Hematopoietic multipotent progenitor cell treated with erythropoietin and hydrocortisone succinate and interleukin-3 and kit ligand, for 15 days (in vitro differentiated cells): Measurements from ENCODE around the gene GALNTL6.
A peak's percentile ranks its signal among the peaks of the same experiment; 100 is the strongest.
"Not testable (repeated sequence)": the region's sequence is repeated elsewhere in the genome, so short reads cannot be mapped to it uniquely, and the experiment has no call there.

Experiments
- DNase-seq: peaks from one replicate; pipeline ENCODE4 v3.0.0-alpha.2; 2015; ENCODE audit warnings: low spot score

The GALNTL6 gene

DNA sequence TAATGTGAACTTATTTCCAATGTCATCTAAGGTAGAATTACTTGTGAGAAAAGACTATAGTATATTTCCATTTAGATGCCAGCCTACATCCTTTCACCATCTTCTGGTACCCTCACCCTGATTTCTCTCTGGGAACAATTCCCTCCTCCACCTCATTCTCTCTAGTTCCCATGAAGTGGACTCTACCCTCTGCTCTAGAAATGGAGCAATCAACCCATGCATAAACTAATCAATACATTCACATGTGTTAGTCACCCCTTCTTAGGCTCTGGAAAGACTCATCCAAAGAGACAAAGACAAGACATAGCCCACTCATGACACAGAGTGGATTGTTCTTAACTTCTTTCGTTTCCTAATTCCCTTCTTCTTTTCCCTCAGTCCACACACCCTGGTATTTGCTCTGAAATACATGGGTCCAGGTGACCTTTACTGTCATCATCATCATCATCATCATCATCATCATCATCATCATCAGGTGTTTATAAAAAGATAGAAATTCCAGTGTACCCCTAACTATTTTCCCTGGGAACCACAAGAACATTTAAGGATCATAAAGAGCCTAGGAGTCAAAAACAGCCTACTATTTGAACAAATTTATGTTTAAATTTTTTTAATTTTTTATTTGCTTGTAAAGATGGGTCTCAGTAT, 1056.5 kb downstream of the GALNTL6 start:
- DNase-seq, result no peak

DNA sequence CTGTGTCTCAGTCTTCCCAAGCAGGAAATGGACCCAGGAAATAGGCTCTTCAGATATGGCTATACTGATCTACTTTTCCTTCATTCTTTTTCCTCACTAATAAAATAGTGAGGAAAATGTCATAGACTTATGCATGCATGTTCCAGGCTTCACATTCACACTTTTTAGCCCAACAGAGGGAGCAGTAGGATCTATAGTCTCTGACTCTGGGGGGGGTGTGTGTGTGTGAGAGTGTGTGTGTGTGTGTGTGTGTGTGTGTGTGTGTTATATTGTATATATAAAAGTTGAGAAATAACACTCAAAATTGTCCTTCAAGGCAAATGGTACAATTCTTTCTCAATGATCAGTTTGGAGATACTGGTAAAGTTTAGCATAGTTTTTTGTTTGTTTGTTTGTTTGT, 1058.2 kb downstream of the GALNTL6 start:
- DNase-seq, result no peak

DNA sequence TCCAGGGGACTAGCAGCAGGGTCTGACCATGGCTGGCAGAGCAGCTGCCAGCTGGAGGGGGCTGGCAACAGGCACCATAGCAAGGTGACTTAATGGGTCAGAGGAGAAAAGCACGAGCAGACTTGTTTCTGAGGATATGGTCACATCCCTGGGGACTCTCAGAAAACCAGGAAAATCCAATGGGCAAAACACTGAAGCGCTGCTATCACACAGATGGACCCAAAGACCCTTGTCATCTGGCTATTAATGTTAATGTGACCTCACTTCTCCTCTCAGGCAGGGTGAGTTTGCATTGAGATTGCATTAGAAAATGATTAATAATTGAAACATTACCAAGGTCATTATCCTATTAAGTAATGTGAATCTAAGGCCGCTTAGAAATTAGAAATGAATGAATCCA, 1061.7 kb downstream of the GALNTL6 start:
- DNase-seq, result no peak

DNA sequence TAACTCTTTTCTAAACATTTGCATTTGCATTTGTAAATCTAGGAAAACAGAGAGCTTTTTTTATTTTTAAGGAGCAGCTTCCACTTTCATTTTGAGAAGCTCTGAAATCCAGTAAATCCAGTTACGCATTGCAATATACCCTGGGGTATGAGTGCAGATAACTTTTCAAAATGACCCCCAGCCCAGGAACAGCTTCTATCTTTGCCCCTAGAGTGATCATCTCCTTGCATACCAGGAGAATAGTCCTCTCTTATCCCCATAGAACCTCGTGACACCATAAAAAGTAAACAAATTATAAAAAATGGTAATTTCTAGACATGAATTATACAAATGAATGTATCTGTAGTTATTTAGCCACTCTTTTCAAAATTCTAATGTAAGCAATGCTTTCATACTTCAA, 1063.2 kb downstream of the GALNTL6 start:
- DNase-seq, result no peak

DNA sequence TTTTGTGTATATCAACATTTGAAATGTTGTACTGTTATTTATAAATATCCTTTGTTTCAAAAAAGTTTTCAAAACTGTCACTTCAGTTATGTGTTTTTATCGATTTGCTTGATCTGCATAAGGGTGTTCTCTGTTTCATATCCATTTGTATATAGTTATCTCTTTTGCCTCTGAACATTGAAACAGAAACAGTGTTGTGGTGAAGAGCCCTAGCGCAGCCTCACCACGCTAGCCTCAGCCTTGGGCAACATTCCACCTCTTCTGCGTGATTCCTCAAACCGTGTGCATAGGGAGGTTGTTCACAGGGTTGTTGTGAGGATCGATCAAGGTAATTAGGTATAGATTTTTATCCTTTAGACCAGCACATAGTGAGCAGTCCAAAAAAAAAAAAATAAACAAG, 1068.4 kb downstream of the GALNTL6 start:
- no peak for DNase-seq

DNA sequence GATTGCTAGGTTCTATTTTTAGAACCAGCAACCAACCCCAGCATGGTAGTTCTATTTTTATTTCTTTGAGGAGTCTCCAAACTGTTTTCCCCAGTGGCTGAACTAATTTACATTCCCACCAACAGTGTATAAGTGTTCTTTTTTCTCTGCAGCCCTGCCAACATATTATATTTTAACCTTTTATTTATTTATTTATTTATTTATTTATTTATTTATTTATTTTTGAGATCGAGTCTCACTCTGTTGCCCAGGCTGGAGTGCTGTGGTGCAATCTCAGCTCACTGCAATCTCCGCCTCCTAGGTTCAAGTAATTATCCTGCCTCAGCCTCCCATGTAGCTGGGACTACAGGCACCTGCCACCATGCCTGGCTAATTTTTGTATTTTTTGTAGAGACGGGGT, 1074.2 kb downstream of the GALNTL6 start:
- not testable (repeated sequence) for DNase-seq

DNA sequence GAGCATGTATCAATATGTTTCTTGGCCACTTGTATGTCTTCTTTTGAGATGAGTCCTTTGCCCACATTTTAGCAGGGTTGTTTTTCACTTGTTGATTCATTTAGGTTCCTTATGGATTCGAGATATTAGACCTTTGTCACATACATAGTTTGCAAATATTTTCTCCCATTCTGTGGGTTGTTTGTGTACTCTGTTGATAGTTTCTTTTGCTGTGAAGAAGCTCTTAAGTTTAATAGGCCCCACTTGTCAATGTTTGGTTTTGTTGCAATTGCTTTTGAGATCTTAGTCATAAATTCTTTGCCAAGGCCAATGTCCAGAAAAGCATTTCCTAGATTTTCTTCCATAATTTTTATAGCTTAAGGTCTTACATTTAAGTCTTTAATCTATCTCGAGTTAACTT, 1074.8 kb downstream of the GALNTL6 start:
- DNase-seq, result no peak

DNA sequence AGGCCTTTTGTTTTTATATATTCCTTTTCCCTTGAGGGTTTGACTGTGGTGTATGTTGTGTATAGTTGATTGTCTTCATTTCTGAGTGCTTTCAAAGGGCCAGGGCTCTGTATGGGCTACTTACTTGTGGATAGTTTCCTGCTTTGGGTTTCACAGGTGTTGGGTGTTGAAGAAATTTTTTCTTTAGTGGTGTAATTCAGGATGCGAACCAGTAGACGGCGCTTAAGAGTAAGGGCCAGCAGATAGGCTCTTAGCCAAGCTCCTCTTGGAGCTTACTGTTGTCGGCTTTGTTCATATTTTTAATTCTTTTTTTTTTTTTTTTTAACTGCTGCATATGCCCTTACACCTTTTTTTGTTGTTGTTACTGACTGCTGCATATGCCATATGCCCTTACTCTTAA, 1079.1 kb downstream of the GALNTL6 start:
- DNase-seq, result peak; percentile 61

DNA sequence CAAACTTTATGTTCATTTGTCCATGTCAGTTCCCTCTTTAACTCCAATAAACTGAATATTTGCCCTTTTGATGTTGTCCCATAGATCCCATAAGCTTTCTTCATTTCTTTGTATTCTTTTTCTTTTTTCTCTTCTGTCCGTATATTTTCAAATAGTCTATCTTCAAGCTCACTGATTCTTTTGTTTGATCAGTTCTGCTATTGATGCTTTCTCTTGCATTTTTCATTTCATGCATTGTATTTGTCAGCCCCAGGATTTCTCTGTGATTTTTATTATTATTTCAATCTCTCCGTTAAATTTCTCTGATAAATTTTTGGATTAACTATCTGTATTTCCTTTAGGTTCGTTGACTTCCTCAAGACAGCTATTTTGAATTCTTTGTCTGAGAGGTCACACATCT, 1082.5 kb downstream of the GALNTL6 start:
- DNase-seq, result no peak

DNA sequence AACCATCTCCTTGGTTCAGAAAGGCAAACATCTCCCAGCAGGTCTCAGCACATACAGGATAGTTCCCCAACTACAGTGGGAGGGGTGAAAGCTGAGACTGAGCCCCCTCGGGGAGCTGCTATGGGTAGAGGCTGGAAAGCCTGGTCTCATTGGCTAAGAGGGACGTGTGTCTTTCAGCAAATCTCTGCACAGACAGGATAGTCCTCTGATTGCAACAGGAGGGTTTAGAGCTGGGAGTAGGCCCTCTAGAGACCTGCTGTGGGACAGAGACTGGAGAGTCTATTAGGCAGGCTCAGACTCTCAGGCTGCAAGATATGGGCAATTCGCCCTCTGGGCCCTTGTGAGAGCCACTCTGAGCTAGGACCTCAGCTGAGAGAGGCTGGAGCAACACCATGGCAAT, 1083.8 kb downstream of the GALNTL6 start:
- DNase-seq, result no peak

DNA sequence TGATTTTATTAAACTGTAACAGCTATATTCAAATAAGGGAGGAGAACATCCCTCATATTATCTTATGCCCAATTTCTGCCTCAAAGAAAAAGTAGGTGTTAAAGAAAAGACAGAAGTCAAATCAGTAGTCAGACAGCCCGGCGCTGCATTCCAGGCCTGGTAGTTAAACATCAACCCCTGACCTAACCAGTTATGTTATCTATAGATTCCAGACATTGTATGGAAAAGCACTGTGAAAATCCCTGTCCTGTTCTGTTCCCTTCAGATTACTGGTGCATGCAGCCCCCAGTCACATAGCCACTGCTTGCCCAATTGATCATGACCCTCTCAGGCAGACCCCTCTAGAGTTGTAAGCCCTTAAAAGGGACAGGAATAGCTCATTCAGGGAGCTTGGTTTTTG, 1085.5 kb downstream of the GALNTL6 start:
- DNase-seq, result no peak

DNA sequence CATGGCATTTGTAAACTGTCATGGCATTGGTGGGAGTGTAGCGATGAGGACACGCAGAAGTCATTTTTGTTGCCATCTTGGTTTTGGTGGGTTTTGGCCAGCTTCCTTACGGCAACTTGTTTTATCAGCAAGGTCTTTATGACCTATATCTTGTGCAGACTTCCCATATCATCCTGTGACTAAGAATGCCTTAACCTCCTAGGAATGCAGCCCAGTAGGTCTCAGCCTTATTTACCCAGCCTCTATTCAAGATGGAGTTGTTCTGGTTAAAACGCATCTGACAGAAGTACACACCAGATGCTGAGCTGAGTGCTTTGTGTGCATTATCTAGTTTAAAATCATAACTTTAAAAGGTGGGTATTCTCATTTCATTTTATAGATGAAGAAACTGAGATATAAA, 1086.7 kb downstream of the GALNTL6 start:
- no peak for DNase-seq

DNA sequence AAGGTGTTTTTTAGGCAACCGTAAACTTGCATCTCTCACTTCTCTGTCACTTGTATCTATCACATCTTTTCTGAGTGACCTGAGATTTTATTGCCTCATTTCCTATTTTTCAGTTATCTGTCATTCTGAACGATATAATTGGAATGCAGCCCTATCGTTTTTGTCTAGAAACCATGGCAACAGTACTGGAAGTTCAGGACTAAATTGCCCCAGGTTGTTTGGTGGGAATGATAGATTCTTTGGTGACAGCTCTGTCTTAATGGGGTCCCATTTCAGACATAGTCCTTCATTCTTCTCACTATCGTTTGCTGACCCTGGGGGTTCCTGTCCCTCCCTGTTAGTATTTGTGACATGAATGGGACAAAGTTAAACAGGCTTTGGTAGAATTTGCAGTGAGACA, 1087.7 kb downstream of the GALNTL6 start:
- no peak for DNase-seq

DNA sequence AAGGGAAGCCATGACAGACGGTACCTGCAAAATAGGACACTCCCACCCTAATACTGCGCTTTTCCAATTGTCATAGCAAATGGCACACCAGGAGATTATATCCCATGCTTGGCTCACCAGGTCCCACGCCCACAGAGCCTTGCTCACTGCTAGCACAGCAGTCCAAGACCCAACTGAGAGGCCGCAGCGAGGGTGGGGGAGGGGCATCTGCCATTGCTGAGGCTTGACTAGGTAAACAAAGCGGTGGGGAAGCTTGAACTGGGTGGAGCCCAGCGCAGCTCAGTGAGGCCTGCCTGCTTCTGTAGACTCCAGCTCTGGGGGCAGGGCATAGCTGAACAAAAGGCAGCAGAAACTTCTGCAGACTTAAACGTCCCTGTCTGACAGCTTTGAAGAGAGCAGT, 1099.3 kb downstream of the GALNTL6 start:
- not testable (repeated sequence) for DNase-seq

DNA sequence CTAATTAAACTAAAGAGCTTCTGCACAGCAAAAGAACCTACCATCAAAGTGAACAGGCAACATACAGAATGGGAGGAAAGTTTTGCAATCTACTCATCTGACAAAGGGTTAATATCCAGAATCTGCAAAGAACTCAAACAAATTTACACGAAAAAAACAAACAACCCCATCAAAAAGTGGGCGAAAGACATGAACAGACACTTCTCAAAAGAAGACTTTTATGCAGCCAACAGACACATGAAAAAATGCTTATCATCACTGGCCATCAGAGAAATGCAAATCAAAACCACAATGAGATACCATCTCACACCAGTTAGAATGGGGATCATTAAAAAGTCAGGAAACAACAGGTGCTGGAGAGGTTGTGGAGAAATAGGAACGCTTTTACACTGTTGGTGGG, 1104.2 kb downstream of the GALNTL6 start:
- DNase-seq, result not testable (repeated sequence)

DNA sequence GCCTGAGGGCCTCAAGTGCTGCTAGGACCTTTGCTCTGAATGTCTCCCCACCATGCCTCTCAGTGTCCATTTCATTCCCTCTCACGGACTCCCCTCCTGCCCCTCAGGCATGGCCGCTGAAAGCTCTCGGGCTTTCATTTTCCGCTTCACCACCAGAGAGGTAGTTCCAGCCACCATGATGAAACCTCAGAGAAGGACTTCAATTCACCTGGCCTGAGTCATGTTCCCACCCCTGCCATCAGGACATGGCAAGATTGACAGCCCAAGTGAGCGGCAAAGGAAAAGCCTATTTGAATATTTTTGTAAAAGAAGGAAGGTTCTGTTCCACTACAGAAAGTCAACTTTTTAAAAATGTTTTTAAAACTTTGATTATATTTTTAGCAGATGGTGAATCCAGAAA, 1106.1 kb downstream of the GALNTL6 start:
- DNase-seq, result no peak

DNA sequence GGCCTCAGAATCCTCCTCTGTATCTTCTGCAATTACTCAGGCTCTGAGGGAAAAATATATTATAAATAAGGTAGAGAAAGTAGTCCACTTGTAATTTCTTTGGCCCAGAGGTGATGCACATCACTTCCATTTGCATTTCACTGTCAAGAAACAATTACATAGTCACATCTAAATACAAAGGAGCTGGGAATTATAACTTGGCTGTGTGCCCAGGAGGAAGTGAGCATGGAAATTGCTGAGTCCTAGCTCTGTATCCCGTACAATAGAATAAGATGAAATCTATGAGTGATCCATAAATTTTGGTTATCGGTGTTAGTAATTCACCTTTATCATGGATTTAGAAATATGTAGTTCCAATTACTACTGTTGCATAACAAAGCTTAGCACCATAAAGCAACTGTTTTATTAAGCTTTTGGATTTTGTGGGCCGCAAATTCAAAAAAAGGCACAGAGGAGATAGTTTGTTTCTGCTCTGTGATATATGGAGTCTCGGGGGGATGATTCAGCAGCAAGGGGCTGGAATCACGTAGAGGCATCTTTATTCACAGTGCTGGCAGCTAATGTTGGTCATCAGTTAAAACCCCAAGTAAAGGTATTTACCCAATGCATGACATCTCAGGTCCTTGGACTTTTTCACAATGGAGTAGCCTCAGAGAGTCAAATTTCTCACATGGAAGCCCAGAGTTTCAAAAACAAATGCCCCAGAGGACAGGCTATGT, 1114.1 kb downstream of the GALNTL6 start:
- no peak for DNase-seq

DNA sequence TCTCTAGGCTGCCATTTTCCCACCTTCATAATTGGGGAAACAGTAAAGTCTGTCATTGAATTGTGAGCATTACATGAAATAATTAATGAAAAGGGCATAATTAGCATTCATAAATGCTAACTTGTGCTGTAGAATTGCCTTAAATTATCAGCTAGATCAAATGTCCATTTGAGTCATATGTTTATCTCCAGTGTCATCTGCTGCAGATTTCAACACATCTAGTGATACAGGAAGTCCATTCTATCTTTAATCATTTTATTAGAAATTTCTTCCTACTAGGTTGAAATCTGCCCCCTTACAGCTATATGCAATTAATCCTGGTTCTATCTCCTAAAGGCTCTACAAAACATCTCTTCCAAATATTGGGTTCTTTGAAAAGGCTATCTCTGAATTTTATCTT, 1115.1 kb downstream of the GALNTL6 start:
- DNase-seq, result no peak

DNA sequence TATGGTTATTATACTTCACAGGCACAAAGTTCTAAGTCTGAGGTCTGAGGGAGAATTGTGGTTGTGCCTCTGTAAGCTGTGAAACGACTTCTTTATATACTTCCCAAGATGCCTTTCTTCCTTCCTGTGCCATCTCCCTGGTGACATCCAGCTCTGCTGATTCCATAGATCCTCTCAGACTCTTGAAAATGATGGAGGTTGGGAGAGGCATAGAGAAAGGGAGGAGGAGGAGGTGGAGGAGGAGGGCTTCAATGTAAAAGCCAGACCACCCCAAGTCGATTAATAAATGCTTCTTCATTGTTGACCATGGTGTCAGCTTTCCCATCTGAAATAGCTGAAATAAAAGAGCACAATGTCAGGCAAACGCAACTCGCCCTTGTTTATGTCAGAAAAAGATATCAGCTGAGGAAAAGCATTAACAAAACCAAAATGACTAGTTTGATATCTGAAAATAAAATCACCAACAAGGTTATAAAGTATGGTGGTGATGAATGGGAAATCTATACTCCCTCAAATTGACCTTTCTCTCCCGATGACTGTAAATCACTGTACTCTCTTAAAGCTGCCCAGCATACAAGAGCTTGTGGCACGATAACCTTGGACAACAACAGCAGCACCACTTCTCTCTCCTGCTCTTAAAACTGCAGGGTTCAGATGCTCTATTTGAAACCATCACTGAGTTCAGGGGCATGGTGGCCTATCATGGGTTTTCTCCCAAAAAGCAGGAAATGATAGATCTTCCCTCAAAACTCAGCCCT, 1125.0 kb downstream of the GALNTL6 start:
- no peak for DNase-seq

DNA sequence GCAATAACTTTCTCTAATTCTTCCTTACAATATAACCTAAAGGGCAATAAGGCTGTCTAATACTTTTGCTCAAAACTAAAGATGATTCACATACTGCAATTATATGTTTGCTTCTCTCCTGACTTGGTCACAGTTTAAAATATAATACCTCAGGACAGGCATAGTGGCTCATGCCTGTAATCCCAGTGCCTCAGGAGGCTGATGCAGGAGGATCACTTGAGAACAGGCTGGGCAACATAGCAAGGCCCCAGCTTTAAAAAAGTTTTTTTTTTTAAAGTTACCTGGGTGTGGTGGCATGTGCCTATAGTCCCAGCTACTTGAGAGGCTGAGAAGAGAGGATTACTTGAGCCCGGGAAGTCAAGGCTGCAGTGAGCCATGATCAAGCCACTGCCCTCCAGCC, 1125.7 kb downstream of the GALNTL6 start:
- DNase-seq, result no peak

DNA sequence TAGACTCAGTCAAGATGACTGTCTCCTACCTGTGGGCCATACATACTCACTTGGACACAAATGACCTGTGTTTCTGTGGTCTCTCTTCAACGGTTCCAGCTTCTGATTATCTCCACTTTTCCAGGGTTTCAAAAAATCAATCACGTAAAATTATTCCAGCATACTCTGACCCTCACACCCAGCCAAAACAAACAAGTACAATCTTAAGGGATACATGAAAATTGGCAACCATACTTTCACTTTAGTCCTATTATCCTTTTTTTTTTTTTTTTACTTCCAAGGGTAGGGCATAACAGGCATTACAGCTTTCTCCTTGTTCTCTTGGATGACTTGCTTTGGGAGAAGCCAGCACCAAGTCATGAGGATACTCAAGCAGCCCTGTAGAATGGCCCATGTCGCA, 1129.6 kb downstream of the GALNTL6 start:
- DNase-seq, result no peak

DNA sequence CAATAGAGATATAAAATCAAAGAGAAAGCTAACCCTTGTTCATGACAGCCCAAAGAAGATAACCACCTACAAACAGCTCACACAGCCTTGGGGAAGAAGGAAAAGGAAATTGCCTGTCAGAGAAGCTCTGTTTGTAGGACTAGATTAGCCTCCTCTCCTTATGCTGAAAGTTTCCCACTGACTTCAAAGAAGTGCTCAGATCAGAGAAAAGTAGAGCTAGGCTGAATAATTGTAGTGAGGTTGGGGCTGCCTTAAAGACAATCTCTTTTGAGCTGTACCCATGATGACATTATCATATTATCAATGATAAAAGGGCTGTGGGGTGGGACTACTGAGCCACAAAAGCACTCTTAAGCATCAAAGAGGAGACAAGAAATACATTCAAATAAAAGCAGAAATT, 1132.4 kb downstream of the GALNTL6 start:
- no peak for DNase-seq

DNA sequence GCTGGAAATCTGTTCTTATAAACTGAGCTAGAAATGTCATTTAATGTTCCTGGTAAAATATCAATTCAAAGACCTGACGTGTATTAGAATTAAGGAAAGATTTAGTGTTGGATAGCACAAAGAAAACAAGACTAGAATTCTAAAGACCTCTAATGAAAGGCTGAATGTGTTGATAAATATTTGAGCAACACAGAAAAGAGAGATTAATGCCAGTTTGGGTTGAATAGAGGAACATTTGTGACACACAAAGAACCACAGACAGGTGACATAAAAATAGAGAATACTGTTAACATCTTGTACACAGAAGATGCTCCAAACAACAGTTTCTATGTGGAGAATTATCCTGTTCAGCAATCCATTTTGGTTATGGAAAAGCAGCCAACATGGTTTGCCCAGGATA, 1133.3 kb downstream of the GALNTL6 start:
- DNase-seq, result no peak
